Ovary (tissue), 9 donors: ENCODE data around the gene ZNF606. TPM values are rescaled to one million over a fixed set of nuclear protein-coding genes. Genes with fewer than 3 reads are reported as not detected.
"Not testable (repeated sequence)": the region's sequence is repeated elsewhere in the genome, so short reads cannot be mapped to it uniquely, and the experiment has no call there.

Experiments
- DNase-seq, 5 donors: peaks; one replicate each; pipeline ENCODE4 v3.0.0-alpha.2; 2019 to 2020
- H3K27ac ChIP-seq, 2 donors: fragments of 200-600 bp; one replicate each; pipeline versions ENCODE4 v1.5.1 to v1.8.0; 2019 to 2022
- H3K27me3 ChIP-seq: fragments of 200-600 bp; one replicate; pipeline ENCODE4 v1.8.0; 2022
- H3K36me3 ChIP-seq: fragments of 200-600 bp; sonication (generic); one replicate; pipeline ENCODE4 v1.5.1; 2019
- H3K4me1 ChIP-seq: one replicate; pipeline ENCODE4 v1.8.1; 2013; ENCODE audit warnings: mild to moderate bottlenecking, moderate library complexity; ENCODE audit not compliant: insufficient read depth
- H3K4me3 ChIP-seq: fragments of 200-600 bp; sonication (generic); one replicate; pipeline ENCODE4 v1.5.1; 2017
- H3K9me3 ChIP-seq, 2 donors: fragments of 200-600 bp in 1 of 2; sonication (generic) in 1 of 2; one replicate each; pipeline versions ENCODE4 v1.5.1 to v1.8.1; 2013 to 2019; ENCODE audit warnings: mild to moderate bottlenecking in 1 of 2, moderate library complexity in 1 of 2
- CTCF ChIP-seq, 3 donors: fragments of 450-650 bp in 2 of 3; fragments of 200-600 bp in 1 of 3; IDR thresholded peaks; one replicate each; pipeline versions ENCODE4 v1.5.1 to v1.8.0; 2016 to 2022; ENCODE audit warnings: antibody characterized with exemption in 3 of 3, mild to moderate bottlenecking in 1 of 3
- EP300 ChIP-seq: sonication (generic); formaldehyde crosslinking; IDR thresholded peaks from one replicate; pipeline ENCODE4 v1.6.1; 2017; ENCODE audit warnings: antibody characterized with exemption
- POLR2A ChIP-seq: fragments of 450-650 bp; IDR thresholded peaks from one replicate; pipeline ENCODE4 v1.6.1; 2017; ENCODE audit warnings: antibody characterized with exemption, mild to moderate bottlenecking, moderate library complexity
- WGBS, 3 donors: extraction: QIAGEN DNeasy Blood & Tissue Kit in 1 of 3; methylation state at CpG; one replicate each; pipeline versions ENCODE4 v1.1.5 to v1.1.7; 2013 to 2017; 5-methylcytosine and 5-hydroxymethylcytosine counted together
- intact Hi-C, 4 donors: fragments of 100-400 bp; cut with DNase I; formaldehyde crosslinking; loops; one replicate each; pipeline versions ENCODE4 v1.11.0 to v1.15.1; 2022 to 2023
- polyA plus RNA-seq, 2 donors: library from polyadenylated mRNA; stranded (reverse); fragments of 200-250 nt in 1 of 2; fragments of 350-450 nt in 1 of 2; fragmentation: Illumina TruSeq in 1 of 2; extraction: RNeasy Lipid Tissue Mini Kit (QIAGEN cat#74804) in 1 of 2; gene quantifications; one replicate each; pipeline ENCODE4 v1.2.3, GENCODE V29; 2013 to 2014
- total RNA-seq, 7 donors: library from RNA; depleted of rRNA in 2 of 7; stranded (reverse); fragments of >200 nt in 2 of 7; fragmentation: NEBNext Ultra II Directional in 3 of 7; extraction: Animal tissue kit (Norgen Biotek cat#: 25700) in 3 of 7; gene quantifications; one replicate each; pipeline versions ENCODE4 v1.1.0 to v1.2.4, GENCODE V29; 2016 to 2023
- donor health status: DM: no; HTN: no; CAD: no; lungs with moderate emphysema.
- donor health status: DM: no; HTN: no; CAD: no.
- donor health status: Bipolar disorder and iron deficiency.
- donor health status: DM: yes; HTN: yes; CAD: no.
- donor health status: DM: no; HTN: no; CAD: no.
- donor health status: DM: yes; HTN: yes; CAD: no.

ZNF606 gene
- total and polyA plus RNA-seq, 9 donors, result 7.3 to 38.1 (median 22.3) TPM

- 12 to 48% (median 15%) methylated on average over 13 to 41 of the region's 41 CpGs for WGBS, 3 donors
- peak overlapping the region; percentile 35 for H3K4me3 ChIP-seq
- H3K27me3 ChIP-seq, result no peaks in the 10 kb centered on the region
- TF ChIP-seq CTCF (IDR thresholded peaks at IDR 0.05) (no peak), POLR2A (peak; percentile 37), EP300 (no peak)
- DNase-seq, result peak; percentile 76 to 87 (median 83)
- intact Hi-C loops, result loop anchor here in 1 of 4 donors (10.0 kb wide), 1 partner anchor 145 kb away; the partner anchor contains the start of gene ZNF329
- H3K27ac ChIP-seq, result no peak overlapping the region
- H3K36me3 ChIP-seq, result no peaks in the 10 kb centered on the region
- H3K4me1 ChIP-seq, result no peaks in the 10 kb centered on the region
- peaks cover 0 to 28% of the 10 kb centered on the region in 2 donors for H3K9me3 ChIP-seq
Measured at GRCh38 chr19:58009666-58010301, 7.2 kb upstream of the ZNF606 start.

GRCh38 chr19:58009301-58009665 is 6.7 kb upstream of the ZNF606 start:
- H3K27me3 ChIP-seq, result no peaks in the 10 kb centered on the region
- 2 to 4% (median 4%) methylated on average over 18 to 21 of the region's 21 CpGs for WGBS, 3 donors
- H3K4me3 ChIP-seq, result peak overlapping the region; percentile 35
- no peak for TF ChIP-seq POLR2A
- no peak for TF ChIP-seq EP300
- TF ChIP-seq CTCF (IDR thresholded peaks at IDR 0.05), result no peak
- no peak overlapping the region for H3K27ac ChIP-seq
- no peaks in the 10 kb centered on the region for H3K36me3 ChIP-seq
- no peak for DNase-seq
- intact Hi-C loops, result loop anchor here in 1 of 4 donors (10.0 kb wide), 1 partner anchor 146 kb away; the partner anchor contains the start of gene ZNF329
- H3K4me1 ChIP-seq, result no peaks in the 10 kb centered on the region
- H3K9me3 ChIP-seq, result peaks cover 0 to 32% of the 10 kb centered on the region in 2 donors

- H3K27me3 ChIP-seq, H3K4me1 ChIP-seq, H3K36me3 ChIP-seq, DNase-seq, H3K4me3 ChIP-seq, H3K27ac ChIP-seq: not testable (repeated sequence)
- 42 to 43% (median 42%) methylated on average over 10 of the region's 10 CpGs for WGBS, 3 donors
- intact Hi-C loops, result loop anchor here in 1 of 4 donors (10.0 kb wide), 1 partner anchor 146 kb away; the partner anchor contains the start of gene ZNF329
- H3K9me3 ChIP-seq, result peaks cover 0 to 34% of the 10 kb centered on the region in 2 donors
Measured at GRCh38 chr19:58008877-58009276, 6.3 kb upstream of the ZNF606 start.

GRCh38 chr19:58007285-58007684 is 4.7 kb upstream of the ZNF606 start:
- no peaks in the 10 kb centered on the region for H3K36me3 ChIP-seq
- no peak for DNase-seq
- peaks cover 0 to 38% of the 10 kb centered on the region in 2 donors for H3K9me3 ChIP-seq
- H3K4me1 ChIP-seq, result peaks cover 4% of the 10 kb centered on the region
- H3K27me3 ChIP-seq, result no peaks in the 10 kb centered on the region
- no peak overlapping the region for H3K4me3 ChIP-seq
- WGBS, 3 donors, result 86 to 95% (median 91%) methylated on average over 1 of the region's 1 CpG
- intact Hi-C loops, result loop anchor here in 1 of 4 donors (10.0 kb wide), 1 partner anchor 148 kb away; the partner anchor contains the start of gene ZNF329
- H3K27ac ChIP-seq, result no peak overlapping the region
- TF ChIP-seq EP300 (no peak), POLR2A (no peak), CTCF (IDR thresholded peaks at IDR 0.05) (no peak)
